Mesendoderm (in vitro differentiated cells): Measurements from ENCODE around the gene GPATCH2L.

Source experiments
- DNase-seq: peaks from one replicate; pipeline ENCODE4 v3.0.0; 2013
- H2AK5ac ChIP-seq: 2 replicates; pipeline ENCODE4 v1.6.1; 2013; ENCODE audit warnings: low read length, inconsistent platforms
- H2BK120ac ChIP-seq: 2 replicates; pipeline ENCODE4 v1.6.1; 2013; ENCODE audit warnings: low read depth, mild to moderate bottlenecking, low read length, moderate library complexity, mixed read lengths
- H2BK15ac ChIP-seq: replicated peaks from 2 replicates; pipeline ENCODE4 v1.6.1; 2013; ENCODE audit warnings: low read depth, mild to moderate bottlenecking, moderate library complexity
- H2BK5ac ChIP-seq: 2 replicates; pipeline ENCODE4 v1.6.1; 2013; ENCODE audit warnings: low read length, inconsistent platforms
- H3K18ac ChIP-seq: 2 replicates; pipeline ENCODE4 v1.6.1; 2013; ENCODE audit warnings: mild to moderate bottlenecking, low read length, mixed read lengths
- H3K23ac ChIP-seq: one replicate; pipeline ENCODE4 v1.6.1; 2013; ENCODE audit warnings: low read length
- H3K27ac ChIP-seq: 2 replicates; pipeline ENCODE4 v1.5.1; 2013; ENCODE audit warnings: low read depth, mild to moderate bottlenecking, inconsistent platforms, low read length, moderate library complexity
- H3K27me3 ChIP-seq: 2 replicates; pipeline ENCODE4 v1.6.1; 2013; ENCODE audit warnings: low read length, control low read depth, mild to moderate bottlenecking, inconsistent platforms; ENCODE audit not compliant: insufficient read depth, poor library complexity
- H3K36me3 ChIP-seq: 2 replicates; pipeline ENCODE4 v1.6.1; 2013; ENCODE audit warnings: low read length, inconsistent platforms; ENCODE audit not compliant: control insufficient read depth, insufficient read depth
- H3K4ac ChIP-seq: one replicate; pipeline ENCODE4 v1.6.1; 2013; ENCODE audit warnings: low read depth, mild to moderate bottlenecking, low read length, moderate library complexity
- H3K4me1 ChIP-seq: 2 replicates; pipeline ENCODE4 v1.6.1; 2013; ENCODE audit warnings: low read depth, low read length, inconsistent platforms; ENCODE audit not compliant: control insufficient read depth
- H3K4me2 ChIP-seq: 2 replicates; pipeline ENCODE4 v1.6.1; 2013; ENCODE audit warnings: low read length
- H3K4me3 ChIP-seq: 2 replicates; pipeline ENCODE4 v1.5.1; 2013; ENCODE audit warnings: mild to moderate bottlenecking, low read length
- H3K56ac ChIP-seq: one replicate; pipeline ENCODE4 v1.6.1; 2013; ENCODE audit warnings: low read length
- H3K79me1 ChIP-seq: 2 replicates; pipeline ENCODE4 v1.6.1; 2013; ENCODE audit warnings: low read length, inconsistent platforms
- H3K79me2 ChIP-seq: 2 replicates; pipeline ENCODE4 v1.6.1; 2013; ENCODE audit warnings: mild to moderate bottlenecking, low read length; ENCODE audit not compliant: control insufficient read depth, insufficient read depth
- H3K9ac ChIP-seq: 2 replicates; pipeline ENCODE4 v1.6.1; 2013; ENCODE audit warnings: low read length, inconsistent platforms
- H4K5ac ChIP-seq: one replicate; pipeline ENCODE4 v1.6.1; 2013; ENCODE audit warnings: low read length
- H4K8ac ChIP-seq: one replicate; pipeline ENCODE4 v1.6.1; 2013; ENCODE audit warnings: low read depth, mild to moderate bottlenecking, control low read depth, low read length, moderate library complexity
- WGBS: extraction: QIAGEN DNeasy Blood & Tissue Kit; methylation state at CpG from one replicate; pipeline ENCODE4 v1.1.7; 2013; ENCODE audit warnings: low lambda C conversion rate, missing lambda C conversion rate; ENCODE audit not compliant: insufficient coverage; ENCODE audit errors: extremely low coverage; 5-methylcytosine and 5-hydroxymethylcytosine counted together

Gene GPATCH2L

GRCh38 chr14:76236172-76237130 is 84.7 kb downstream of the GPATCH2L start:
- H3K4me2 ChIP-seq = no peak overlapping the region
- H3K36me3 ChIP-seq = no peaks in the 10 kb centered on the region
- no peak overlapping the region for H3K9ac ChIP-seq
- H3K56ac ChIP-seq = no peak overlapping the region
- no peak overlapping the region for H2AK5ac ChIP-seq
- H3K4ac ChIP-seq = no peak overlapping the region
- no peak overlapping the region for H2BK120ac ChIP-seq
- H3K79me1 ChIP-seq = no peaks in the 10 kb centered on the region
- H3K18ac ChIP-seq = no peak overlapping the region
- no peaks in the 10 kb centered on the region for H3K4me1 ChIP-seq
- no CpG with 5 or more reads among the region's 13 CpGs for WGBS
- no peak overlapping the region for H2BK15ac ChIP-seq
- H4K5ac ChIP-seq = no peak overlapping the region
- no peak overlapping the region for H2BK5ac ChIP-seq
- H3K27me3 ChIP-seq = no peaks in the 10 kb centered on the region
- H3K23ac ChIP-seq = no peak overlapping the region
- H4K8ac ChIP-seq = no peak overlapping the region
- no peaks in the 10 kb centered on the region for H3K79me2 ChIP-seq
- no peak overlapping the region for H3K27ac ChIP-seq
- DNase-seq = no peak
- no peak overlapping the region for H3K4me3 ChIP-seq

- no peaks in the 10 kb centered on the region for H3K27me3 ChIP-seq
- no peak overlapping the region for H3K23ac ChIP-seq
- no peak overlapping the region for H3K56ac ChIP-seq
- no CpG with 5 or more reads among the region's 6 CpGs for WGBS
- H2BK120ac ChIP-seq = no peak overlapping the region
- H2BK5ac ChIP-seq = no peak overlapping the region
- H3K9ac ChIP-seq = no peak overlapping the region
- H2AK5ac ChIP-seq = no peak overlapping the region
- no peak overlapping the region for H3K4me3 ChIP-seq
- H3K36me3 ChIP-seq = no peaks in the 10 kb centered on the region
- H3K4me2 ChIP-seq = no peak overlapping the region
- no peak overlapping the region for H3K27ac ChIP-seq
- H3K4me1 ChIP-seq = no peaks in the 10 kb centered on the region
- H3K4ac ChIP-seq = no peak overlapping the region
- H4K5ac ChIP-seq = no peak overlapping the region
- DNase-seq = peak; percentile 7
- no peak overlapping the region for H2BK15ac ChIP-seq
- no peaks in the 10 kb centered on the region for H3K79me2 ChIP-seq
- no peak overlapping the region for H4K8ac ChIP-seq
- no peaks in the 10 kb centered on the region for H3K79me1 ChIP-seq
- no peak overlapping the region for H3K18ac ChIP-seq
Measured at GRCh38 chr14:76237349-76237990, 85.7 kb downstream of the GPATCH2L start.

GRCh38 chr14:76245097-76245496 is 93.4 kb downstream of the GPATCH2L start:
- H3K4me3 ChIP-seq = no peak overlapping the region
- WGBS = no CpG with 5 or more reads among the region's 1 CpG
- no peak overlapping the region for H3K4ac ChIP-seq

GRCh38 chr14:76250302-76250701 is 98.6 kb downstream of the GPATCH2L start:
- Histone ChIP-seq H3K4me2 (no peak overlapping the region), H3K27me3 (no peaks in the 10 kb centered on the region), H4K5ac (no peak overlapping the region), H3K4me3 (no peak overlapping the region), H2BK120ac (no peak overlapping the region), H4K8ac (no peak overlapping the region), H3K79me1 (no peaks in the 10 kb centered on the region), H3K4ac (no peak overlapping the region), H3K4me1 (no peaks in the 10 kb centered on the region), H3K56ac (no peak overlapping the region), H3K36me3 (no peaks in the 10 kb centered on the region), H3K79me2 (no peaks in the 10 kb centered on the region), H3K23ac (no peak overlapping the region), H2AK5ac (no peak overlapping the region), H3K27ac (no peak overlapping the region), H3K9ac (no peak overlapping the region), H2BK5ac (no peak overlapping the region), H2BK15ac (no peak overlapping the region), H3K18ac (no peak overlapping the region)
- WGBS = no CpG with 5 or more reads among the region's 9 CpGs
- DNase-seq = no peak

More at GRCh38 chr14:76245097-76245496, 93.4 kb downstream of the GPATCH2L start:
- Histone ChIP-seq H3K4me2 (no peak overlapping the region), H3K36me3 (no peaks in the 10 kb centered on the region), H2BK120ac (no peak overlapping the region), H3K56ac (no peak overlapping the region), H3K79me1 (no peaks in the 10 kb centered on the region), H3K18ac (no peak overlapping the region), H2BK5ac (no peak overlapping the region), H3K4me1 (no peaks in the 10 kb centered on the region), H3K23ac (no peak overlapping the region), H2BK15ac (no peak overlapping the region), H4K5ac (no peak overlapping the region), H4K8ac (no peak overlapping the region), H2AK5ac (no peak overlapping the region), H3K79me2 (no peaks in the 10 kb centered on the region), H3K27me3 (no peaks in the 10 kb centered on the region), H3K27ac (no peak overlapping the region), H3K9ac (no peak overlapping the region)
- no peak for DNase-seq

GRCh38 chr14:76252471-76252870 is 100.7 kb downstream of the GPATCH2L start:
- Histone ChIP-seq H3K4me2 (no peak overlapping the region), H4K8ac (no peak overlapping the region), H2BK5ac (no peak overlapping the region), H3K79me1 (no peaks in the 10 kb centered on the region), H3K56ac (no peak overlapping the region), H3K79me2 (no peaks in the 10 kb centered on the region), H3K23ac (no peak overlapping the region), H2AK5ac (no peak overlapping the region), H2BK15ac (no peak overlapping the region), H3K9ac (no peak overlapping the region), H3K4ac (no peak overlapping the region), H3K27me3 (no peaks in the 10 kb centered on the region), H4K5ac (no peak overlapping the region), H3K36me3 (no peaks in the 10 kb centered on the region), H3K27ac (no peak overlapping the region), H3K18ac (no peak overlapping the region), H3K4me1 (no peaks in the 10 kb centered on the region), H2BK120ac (no peak overlapping the region), H3K4me3 (no peak overlapping the region)
- no CpG with 5 or more reads among the region's 3 CpGs for WGBS
- DNase-seq = no peak
